Measurements from ENCODE around the gene SLC22A23. TPM values are rescaled to one million over a fixed set of nuclear protein-coding genes. Genes with fewer than 3 reads are reported as not detected.

The SLC22A23 gene
- total and polyA plus RNA-seq, 8 donors = 5.9 to 241 (median 18.9) TPM

DNA sequence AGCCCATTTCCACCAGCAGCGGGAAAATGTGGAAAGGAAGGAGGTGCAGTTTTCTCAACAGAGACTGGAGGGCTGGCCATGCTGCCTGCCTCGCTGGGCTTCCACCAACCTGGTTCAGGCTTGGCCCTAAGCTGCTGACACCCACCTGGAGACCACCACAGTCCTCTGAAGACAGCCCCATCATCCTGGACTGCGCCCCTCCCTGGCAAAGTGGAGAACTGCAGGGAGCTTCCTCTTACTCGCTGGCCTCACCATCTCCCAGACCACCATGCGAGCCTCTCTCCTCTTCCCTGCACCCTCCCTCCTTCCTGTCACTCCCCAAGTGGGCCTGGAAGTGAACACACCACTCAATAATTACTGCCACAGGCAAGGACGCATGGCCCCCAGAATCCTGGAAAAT lies 126.7 kb downstream of the SLC22A23 start:
- Histone ChIP-seq H3K4me3 (no peak overlapping the region), H3K9me3 (no peaks in the 10 kb centered on the region), H3K27ac (peak overlapping the region in 1 of 5 donors; percentile 32), H3K27me3 (no peaks in the 10 kb centered on the region), H3K36me3 (no peaks in the 10 kb centered on the region), H3K4me1 (peaks cover 18 to 48% (median 32%) of the 10 kb centered on the region in 4 donors)
- 90 to 94% (median 94%) methylated on average over 6 of the region's 6 CpGs for WGBS, 5 donors
- DNase-seq = no peak
- TF ChIP-seq POLR2A (IDR thresholded peaks at IDR 0.05) (no peak), POLR2AphosphoS5 (IDR thresholded peaks at IDR 0.05) (no peak), EP300 (IDR thresholded peaks at IDR 0.05) (no peak)
- TF ChIP-seq, protein P1, sequence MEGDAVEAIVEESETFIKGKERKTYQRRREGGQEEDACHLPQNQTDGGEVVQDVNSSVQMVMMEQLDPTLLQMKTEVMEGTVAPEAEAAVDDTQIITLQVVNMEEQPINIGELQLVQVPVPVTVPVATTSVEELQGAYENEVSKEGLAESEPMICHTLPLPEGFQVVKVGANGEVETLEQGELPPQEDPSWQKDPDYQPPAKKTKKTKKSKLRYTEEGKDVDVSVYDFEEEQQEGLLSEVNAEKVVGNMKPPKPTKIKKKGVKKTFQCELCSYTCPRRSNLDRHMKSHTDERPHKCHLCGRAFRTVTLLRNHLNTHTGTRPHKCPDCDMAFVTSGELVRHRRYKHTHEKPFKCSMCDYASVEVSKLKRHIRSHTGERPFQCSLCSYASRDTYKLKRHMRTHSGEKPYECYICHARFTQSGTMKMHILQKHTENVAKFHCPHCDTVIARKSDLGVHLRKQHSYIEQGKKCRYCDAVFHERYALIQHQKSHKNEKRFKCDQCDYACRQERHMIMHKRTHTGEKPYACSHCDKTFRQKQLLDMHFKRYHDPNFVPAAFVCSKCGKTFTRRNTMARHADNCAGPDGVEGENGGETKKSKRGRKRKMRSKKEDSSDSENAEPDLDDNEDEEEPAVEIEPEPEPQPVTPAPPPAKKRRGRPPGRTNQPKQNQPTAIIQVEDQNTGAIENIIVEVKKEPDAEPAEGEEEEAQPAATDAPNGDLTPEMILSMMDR (IDR thresholded peaks at IDR 0.05) = no peak
- intact Hi-C loops (cut with DNase I; ENCODE audit: low total_unique reads) = no loop called here

DNA sequence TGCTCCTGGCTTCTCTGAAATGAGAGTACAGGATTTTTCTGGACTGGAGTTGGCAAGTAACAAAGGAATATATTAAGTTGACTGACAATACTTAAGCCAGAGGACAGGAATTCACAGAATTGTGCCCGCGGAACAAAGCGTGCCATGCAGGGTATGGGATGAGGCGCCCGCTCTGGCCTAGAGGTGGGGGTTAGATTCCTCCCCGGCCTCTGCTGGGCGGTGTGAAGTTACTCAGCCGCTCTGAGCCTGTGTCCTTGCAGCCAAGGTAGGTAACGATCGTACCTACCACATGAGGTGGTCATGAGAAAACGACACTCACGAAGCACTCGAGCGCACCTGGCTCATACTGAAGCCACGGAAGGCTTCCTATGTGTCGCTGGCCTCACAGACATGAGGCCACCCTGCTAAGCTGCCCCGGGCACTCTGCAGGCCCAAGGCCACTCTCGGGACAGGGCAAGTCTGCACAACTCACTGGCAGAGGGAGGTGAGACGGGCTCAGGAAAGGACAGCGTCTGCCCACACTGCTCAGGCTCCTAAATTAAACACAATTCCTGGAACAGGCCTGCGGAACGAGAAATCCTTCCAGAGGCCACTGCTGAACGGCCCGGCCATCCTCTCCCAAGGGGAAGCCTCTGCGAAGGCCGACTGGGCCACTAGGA lies 127.3 kb downstream of the SLC22A23 start:
- no peak for DNase-seq
- H3K4me3 ChIP-seq = no peak overlapping the region
- peak overlapping the region in 1 of 5 donors; percentile 32 for H3K27ac ChIP-seq
- intact Hi-C loops (cut with DNase I; ENCODE audit: low total_unique reads) = no loop called here
- peaks cover 14 to 48% (median 31%) of the 10 kb centered on the region in 4 donors for H3K4me1 ChIP-seq
- TF ChIP-seq, protein P1 (IDR thresholded peaks at IDR 0.05) = no peak
- no peak for TF ChIP-seq POLR2A (IDR thresholded peaks at IDR 0.05)
- no peak for TF ChIP-seq POLR2AphosphoS5 (IDR thresholded peaks at IDR 0.05)
- no peak for TF ChIP-seq EP300 (IDR thresholded peaks at IDR 0.05)
- H3K36me3 ChIP-seq = no peaks in the 10 kb centered on the region
- H3K9me3 ChIP-seq = no peaks in the 10 kb centered on the region
- H3K27me3 ChIP-seq = no peaks in the 10 kb centered on the region
- WGBS, 5 donors = 74 to 90% (median 82%) methylated on average over 19 to 26 of the region's 26 CpGs

DNA sequence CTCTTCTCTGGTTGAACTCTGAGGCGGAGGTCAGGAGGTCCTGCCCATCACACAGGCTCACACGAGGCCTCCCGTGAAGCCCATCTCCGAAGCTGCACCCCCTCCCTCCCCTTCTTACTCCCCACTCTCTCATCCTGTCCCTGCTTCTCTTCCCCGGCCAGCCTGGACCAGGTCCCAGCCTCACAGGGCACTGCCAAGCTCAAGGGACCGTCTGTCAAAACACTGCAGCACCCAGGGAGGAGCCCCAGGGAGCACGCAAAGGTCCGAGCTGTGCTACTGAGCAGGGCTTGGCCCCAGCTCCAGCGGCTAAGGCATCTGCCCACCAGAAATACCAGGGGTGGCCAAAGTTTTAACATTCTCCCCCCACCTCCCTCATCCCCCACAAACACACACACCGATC lies 128.1 kb downstream of the SLC22A23 start:
- intact Hi-C loops (cut with DNase I; ENCODE audit: low total_unique reads) = no loop called here
- Histone ChIP-seq H3K27ac (no peak overlapping the region), H3K36me3 (no peaks in the 10 kb centered on the region), H3K4me3 (no peak overlapping the region), H3K27me3 (no peaks in the 10 kb centered on the region), H3K9me3 (no peaks in the 10 kb centered on the region), H3K4me1 (peaks cover 12 to 48% (median 29%) of the 10 kb centered on the region in 4 donors)
- TF ChIP-seq EP300 (IDR thresholded peaks at IDR 0.05) = no peak
- TF ChIP-seq POLR2A (IDR thresholded peaks at IDR 0.05) = no peak
- TF ChIP-seq POLR2AphosphoS5 (IDR thresholded peaks at IDR 0.05) = no peak
- TF ChIP-seq, protein P1 (IDR thresholded peaks at IDR 0.05) = no peak
- no peak for DNase-seq
- 61 to 70% (median 68%) methylated on average over 10 of the region's 10 CpGs for WGBS, 5 donors

DNA sequence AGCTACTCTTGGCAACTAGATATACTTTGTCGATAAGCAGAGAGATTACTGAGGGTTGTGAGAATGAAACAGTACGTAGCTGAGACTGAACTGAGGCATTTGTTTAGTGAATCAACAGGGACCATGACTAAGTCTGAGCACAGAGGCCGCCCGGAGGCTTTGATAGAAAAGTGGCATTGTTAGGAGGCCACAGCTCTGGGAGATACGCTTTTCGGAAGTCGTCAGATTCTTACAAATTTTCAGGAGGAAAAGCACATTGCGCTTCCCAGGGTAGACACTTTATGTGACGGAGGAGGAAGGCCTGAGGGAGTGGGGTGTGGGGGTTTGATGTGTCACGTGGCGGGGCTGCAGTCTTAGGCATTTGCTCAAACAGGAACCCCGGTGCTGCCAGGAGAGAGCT lies 128.7 kb downstream of the SLC22A23 start:
- peaks cover 12 to 44% (median 29%) of the 10 kb centered on the region in 4 donors for H3K4me1 ChIP-seq
- peak overlapping the region in 4 of 5 donors; percentile 16 to 38 (median 24) for H3K27ac ChIP-seq
- WGBS, 5 donors = 52 to 77% (median 72%) methylated on average over 12 of the region's 12 CpGs
- TF ChIP-seq POLR2AphosphoS5 (IDR thresholded peaks at IDR 0.05) (peak in 1 of 3 donors; percentile 39), EP300 (IDR thresholded peaks at IDR 0.05) (no peak)
- H3K9me3 ChIP-seq = no peaks in the 10 kb centered on the region
- intact Hi-C loops (cut with DNase I; ENCODE audit: low total_unique reads) = no loop called here
- no peak overlapping the region for H3K4me3 ChIP-seq
- H3K36me3 ChIP-seq = peaks cover 0 to 5% (median 0%) of the 10 kb centered on the region in 4 donors
- DNase-seq = no peak
- H3K27me3 ChIP-seq = no peaks in the 10 kb centered on the region

DNA sequence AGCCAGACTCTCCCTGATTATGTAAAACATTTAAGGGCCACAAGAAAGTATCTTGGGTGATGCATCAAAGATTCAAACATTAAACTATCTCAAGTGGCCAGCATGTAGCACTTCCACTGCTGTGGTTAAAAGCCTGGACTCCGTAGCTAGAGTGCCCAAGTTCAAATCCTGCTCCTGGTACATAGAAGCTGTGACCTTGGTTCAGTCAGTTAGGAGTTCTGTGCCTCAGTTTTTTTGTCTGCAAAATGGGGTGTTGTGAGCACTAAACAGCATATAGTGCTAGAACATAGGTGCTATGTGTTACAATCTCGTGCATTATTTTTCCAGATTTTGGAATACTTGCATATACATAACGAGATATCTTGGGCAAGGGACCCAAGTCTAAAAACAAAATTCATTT lies 129.4 kb downstream of the SLC22A23 start:
- Histone ChIP-seq H3K9me3 (no peaks in the 10 kb centered on the region), H3K27me3 (no peaks in the 10 kb centered on the region), H3K4me3 (no peak overlapping the region), H3K27ac (no peak overlapping the region), H3K36me3 (peaks cover 0 to 8% (median 0%) of the 10 kb centered on the region in 4 donors), H3K4me1 (peaks cover 12 to 44% (median 30%) of the 10 kb centered on the region in 4 donors)
- 83 to 92% (median 88%) methylated on average over 3 of the region's 3 CpGs for WGBS, 5 donors
- TF ChIP-seq EP300 (IDR thresholded peaks at IDR 0.05) (no peak), POLR2A (IDR thresholded peaks at IDR 0.05) (no peak), POLR2AphosphoS5 (IDR thresholded peaks at IDR 0.05) (no peak)
- TF ChIP-seq, protein P1 (IDR thresholded peaks at IDR 0.05) = no peak
- no peak for DNase-seq
- intact Hi-C loops (cut with DNase I; ENCODE audit: low total_unique reads) = no loop called here

Measured in stomach (tissue), 9 donors.